GM12873 (cell line): ENCODE data around the gene SREBF2.

Source experiments
- CTCF ChIP-seq: IDR thresholded peaks from 2 replicates; pipeline ENCODE4 v1.5.1; 2012; ENCODE audit warnings: low read depth, mild to moderate bottlenecking, moderate library complexity, low read length, control low read depth; ENCODE audit not compliant: insufficient read depth; ENCODE audit errors: missing control alignments

The SREBF2 gene

GRCh38 chr22:41917375-41917902 is 84.5 kb downstream of the SREBF2 start:
- no peak for TF ChIP-seq CTCF

GRCh38 chr22:41917903-41918791 is 85.2 kb downstream of the SREBF2 start:
- no peak for TF ChIP-seq CTCF

GRCh38 chr22:41919357-41920224 is 86.7 kb downstream of the SREBF2 start:
- TF ChIP-seq CTCF = no peak

- TF ChIP-seq CTCF = no peak
These were observed 87.5 kb downstream of the SREBF2 start for GRCh38 chr22:41920271-41920976.

GRCh38 chr22:41922328-41922727 is 89.4 kb downstream of the SREBF2 start:
- TF ChIP-seq CTCF = no peak

- TF ChIP-seq CTCF = no peak
These were observed 90.2 kb downstream of the SREBF2 start for GRCh38 chr22:41922940-41923594.
